HL-60 (cell line): Measurements from ENCODE around the gene TUBG2.
"Not testable (repeated sequence)": the region's sequence is repeated elsewhere in the genome, so short reads cannot be mapped to it uniquely, and the experiment has no call there.

Experiments
- POLR2AphosphoS5 ChIP-seq: IDR thresholded peaks from 2 replicates; pipeline ENCODE4 v1.6.1; 2012; ENCODE audit warnings: low read depth
- REST ChIP-seq: IDR thresholded peaks from 2 replicates; pipeline ENCODE4 v1.6.1; 2012; ENCODE audit warnings: low read depth; ENCODE audit not compliant: insufficient replicate concordance
- TF ChIP-seq, protein P1 (sequence below): IDR thresholded peaks from one replicate; pipeline ENCODE4 v1.5.1; 2011; ENCODE audit warnings: low read length, control low read depth, inconsistent platforms; ENCODE audit not compliant: insufficient read depth

DNA sequence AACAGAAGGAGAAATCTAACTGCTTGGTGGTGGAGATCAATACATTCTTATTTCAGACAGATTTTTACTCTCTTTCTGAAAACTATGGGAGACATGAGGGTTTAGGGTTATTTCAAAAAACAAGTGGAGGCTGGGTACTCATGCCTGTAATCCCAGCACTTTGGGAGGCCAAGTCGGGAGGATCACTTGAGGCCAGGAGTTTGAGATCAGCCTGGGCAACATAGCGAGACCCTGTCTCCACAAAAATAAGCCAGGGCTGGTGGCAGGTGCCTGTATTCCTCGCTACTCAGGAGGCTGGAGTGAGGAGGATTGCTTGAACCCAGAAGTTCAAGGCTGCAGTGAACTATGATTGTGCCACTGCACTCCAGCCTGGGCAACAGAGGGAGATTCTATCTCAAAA lies 37.1 kb upstream of the TUBG2 start:
- TF ChIP-seq, protein P1, sequence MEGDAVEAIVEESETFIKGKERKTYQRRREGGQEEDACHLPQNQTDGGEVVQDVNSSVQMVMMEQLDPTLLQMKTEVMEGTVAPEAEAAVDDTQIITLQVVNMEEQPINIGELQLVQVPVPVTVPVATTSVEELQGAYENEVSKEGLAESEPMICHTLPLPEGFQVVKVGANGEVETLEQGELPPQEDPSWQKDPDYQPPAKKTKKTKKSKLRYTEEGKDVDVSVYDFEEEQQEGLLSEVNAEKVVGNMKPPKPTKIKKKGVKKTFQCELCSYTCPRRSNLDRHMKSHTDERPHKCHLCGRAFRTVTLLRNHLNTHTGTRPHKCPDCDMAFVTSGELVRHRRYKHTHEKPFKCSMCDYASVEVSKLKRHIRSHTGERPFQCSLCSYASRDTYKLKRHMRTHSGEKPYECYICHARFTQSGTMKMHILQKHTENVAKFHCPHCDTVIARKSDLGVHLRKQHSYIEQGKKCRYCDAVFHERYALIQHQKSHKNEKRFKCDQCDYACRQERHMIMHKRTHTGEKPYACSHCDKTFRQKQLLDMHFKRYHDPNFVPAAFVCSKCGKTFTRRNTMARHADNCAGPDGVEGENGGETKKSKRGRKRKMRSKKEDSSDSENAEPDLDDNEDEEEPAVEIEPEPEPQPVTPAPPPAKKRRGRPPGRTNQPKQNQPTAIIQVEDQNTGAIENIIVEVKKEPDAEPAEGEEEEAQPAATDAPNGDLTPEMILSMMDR = not testable (repeated sequence)
- not testable (repeated sequence) for TF ChIP-seq POLR2AphosphoS5, REST
